Choroid plexus epithelial cell (primary cell): ENCODE results near the gene BRICD5.

Source experiments
- DNase-seq: peaks from one replicate; pipeline ENCODE4 v3.0.0-alpha.2; 2010; ENCODE audit warnings: low read depth
- H3K4me3 ChIP-seq: 2 replicates; pipeline ENCODE4 v1.5.1; 2011; ENCODE audit warnings: low read depth, mild to moderate bottlenecking, control low read depth, low read length, moderate library complexity
- TF ChIP-seq, protein P1 (sequence below): conservative IDR thresholded peaks from 2 replicates; pipeline ENCODE4 v1.5.1; 2011; ENCODE audit warnings: low read depth, mild to moderate bottlenecking, control low read depth, inconsistent platforms, low read length, moderate library complexity

Gene BRICD5

DNA sequence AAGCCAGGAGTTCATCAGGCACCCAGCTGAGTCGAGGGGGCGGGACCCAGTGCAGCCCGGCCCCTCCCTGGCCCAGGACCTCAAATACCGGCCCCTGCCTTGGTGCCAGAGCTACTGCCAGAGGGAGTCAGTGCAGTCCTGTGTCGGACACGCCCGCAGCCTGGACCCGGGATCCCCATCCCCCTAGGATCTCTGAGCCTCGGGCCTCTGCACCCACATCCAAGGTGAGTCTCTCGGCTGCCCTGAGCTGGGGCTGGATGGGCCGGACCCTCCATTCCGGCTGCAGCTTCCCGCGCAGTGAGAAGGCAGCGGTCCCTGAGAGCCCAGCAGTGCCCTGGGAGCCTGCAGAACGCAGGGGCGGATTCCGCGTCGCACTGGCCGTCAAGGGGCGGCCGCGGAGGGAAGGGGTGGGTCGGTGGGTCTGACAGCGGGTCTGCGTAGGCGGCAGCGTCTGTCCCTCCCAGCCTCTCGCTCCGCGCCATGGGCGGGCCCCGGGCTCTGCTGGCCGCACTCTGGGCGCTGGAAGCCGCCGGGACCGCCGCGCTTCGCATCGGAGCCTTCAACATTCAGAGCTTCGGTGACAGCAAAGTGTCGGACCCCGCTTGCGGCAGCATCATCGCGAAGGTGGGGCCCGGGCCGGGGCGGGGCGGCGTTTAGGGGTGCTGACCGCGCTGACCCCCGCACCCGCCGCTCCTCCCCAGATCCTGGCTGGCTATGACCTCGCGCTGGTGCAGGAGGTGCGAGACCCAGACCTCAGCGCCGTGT lies 25.9 kb upstream of the BRICD5 start, which contains the start of gene DNASE1L2:
DNASE1L2 (plus strand) TSS at position 108 of the 765 bp plus-strand sequence; CDS start at position 481, 373 bp downstream.
- peak within 1 kb of the TSS; percentile 26 for H3K4me3 ChIP-seq
- TF ChIP-seq, protein P1, sequence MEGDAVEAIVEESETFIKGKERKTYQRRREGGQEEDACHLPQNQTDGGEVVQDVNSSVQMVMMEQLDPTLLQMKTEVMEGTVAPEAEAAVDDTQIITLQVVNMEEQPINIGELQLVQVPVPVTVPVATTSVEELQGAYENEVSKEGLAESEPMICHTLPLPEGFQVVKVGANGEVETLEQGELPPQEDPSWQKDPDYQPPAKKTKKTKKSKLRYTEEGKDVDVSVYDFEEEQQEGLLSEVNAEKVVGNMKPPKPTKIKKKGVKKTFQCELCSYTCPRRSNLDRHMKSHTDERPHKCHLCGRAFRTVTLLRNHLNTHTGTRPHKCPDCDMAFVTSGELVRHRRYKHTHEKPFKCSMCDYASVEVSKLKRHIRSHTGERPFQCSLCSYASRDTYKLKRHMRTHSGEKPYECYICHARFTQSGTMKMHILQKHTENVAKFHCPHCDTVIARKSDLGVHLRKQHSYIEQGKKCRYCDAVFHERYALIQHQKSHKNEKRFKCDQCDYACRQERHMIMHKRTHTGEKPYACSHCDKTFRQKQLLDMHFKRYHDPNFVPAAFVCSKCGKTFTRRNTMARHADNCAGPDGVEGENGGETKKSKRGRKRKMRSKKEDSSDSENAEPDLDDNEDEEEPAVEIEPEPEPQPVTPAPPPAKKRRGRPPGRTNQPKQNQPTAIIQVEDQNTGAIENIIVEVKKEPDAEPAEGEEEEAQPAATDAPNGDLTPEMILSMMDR, result no peak
- peak; percentile 28 for DNase-seq

DNA sequence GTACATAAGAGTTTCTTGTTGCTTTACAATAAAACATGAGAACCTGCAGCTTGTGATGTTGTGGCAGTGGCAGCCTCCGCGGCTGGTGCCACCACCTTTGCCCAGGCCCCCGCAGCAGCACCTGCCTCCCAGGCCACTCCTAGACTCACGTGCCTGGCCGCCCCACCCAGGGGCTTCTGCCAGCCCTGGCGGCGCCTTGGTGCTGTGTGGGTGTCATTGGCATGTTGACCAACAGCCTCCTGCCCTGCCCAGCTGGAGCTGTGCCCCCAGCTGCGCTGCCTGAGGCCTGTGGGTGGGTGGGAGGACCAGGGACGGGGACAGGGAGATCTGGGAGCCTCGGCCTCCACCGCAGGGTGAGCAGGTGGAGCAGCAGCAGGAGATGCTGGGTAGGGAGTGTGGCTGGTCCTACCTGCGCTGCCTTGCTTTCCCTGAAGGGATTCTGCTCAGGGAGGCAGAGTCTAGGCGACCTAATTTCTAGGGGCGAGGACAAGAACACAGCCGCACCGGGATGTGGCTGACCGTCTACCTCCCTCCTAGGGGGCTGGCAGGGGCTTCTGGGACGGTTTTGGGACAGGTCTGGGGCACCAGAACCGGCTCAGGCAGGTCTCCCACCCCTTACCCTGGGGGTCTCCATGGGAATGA lies 25.2 kb upstream of the BRICD5 start:
- DNase-seq, result no peak
- no peak overlapping the region for H3K4me3 ChIP-seq
- TF ChIP-seq, protein P1, result no peak

DNA sequence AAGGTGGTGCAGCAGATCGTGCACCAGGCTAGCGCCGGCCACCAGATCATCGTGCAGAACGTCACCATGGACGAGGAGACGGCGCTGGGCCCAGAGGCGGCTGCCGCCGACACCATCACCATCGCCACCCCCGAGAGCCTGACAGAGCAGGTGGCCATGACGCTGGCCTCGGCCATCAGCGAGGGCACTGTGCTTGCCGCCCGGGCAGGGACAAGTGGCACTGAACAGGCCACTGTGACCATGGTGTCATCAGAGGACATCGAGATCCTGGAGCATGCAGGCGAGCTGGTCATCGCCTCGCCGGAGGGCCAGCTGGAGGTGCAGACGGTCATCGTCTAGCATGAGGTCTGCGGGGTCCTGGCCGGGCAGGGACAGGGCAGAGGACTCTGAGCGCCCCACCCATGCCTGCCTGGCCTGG lies 24.6 kb upstream of the BRICD5 start:
- TF ChIP-seq, protein P1, result no peak
- no peak overlapping the region for H3K4me3 ChIP-seq
- DNase-seq, result no peak

DNA sequence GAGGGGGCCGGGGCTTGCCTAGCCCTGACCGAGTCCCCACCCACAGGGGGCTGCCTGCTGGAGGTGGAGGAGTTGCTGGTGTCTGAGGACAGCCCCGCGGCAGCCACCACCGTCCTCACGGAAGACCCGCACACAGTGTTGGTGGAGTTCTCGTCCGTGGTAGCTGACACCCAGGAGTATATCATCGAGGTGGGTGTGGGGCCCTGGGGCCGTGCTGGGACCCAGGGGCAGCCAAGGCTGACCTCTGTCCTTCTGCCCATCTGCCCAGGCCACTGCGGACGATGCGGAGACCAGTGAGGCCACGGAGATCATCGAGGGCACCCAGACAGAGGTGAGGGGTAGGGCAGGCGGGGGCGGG lies 24.1 kb upstream of the BRICD5 start:
- H3K4me3 ChIP-seq, result no peak overlapping the region
- TF ChIP-seq, protein P1, result no peak
- DNase-seq, result no peak

DNA sequence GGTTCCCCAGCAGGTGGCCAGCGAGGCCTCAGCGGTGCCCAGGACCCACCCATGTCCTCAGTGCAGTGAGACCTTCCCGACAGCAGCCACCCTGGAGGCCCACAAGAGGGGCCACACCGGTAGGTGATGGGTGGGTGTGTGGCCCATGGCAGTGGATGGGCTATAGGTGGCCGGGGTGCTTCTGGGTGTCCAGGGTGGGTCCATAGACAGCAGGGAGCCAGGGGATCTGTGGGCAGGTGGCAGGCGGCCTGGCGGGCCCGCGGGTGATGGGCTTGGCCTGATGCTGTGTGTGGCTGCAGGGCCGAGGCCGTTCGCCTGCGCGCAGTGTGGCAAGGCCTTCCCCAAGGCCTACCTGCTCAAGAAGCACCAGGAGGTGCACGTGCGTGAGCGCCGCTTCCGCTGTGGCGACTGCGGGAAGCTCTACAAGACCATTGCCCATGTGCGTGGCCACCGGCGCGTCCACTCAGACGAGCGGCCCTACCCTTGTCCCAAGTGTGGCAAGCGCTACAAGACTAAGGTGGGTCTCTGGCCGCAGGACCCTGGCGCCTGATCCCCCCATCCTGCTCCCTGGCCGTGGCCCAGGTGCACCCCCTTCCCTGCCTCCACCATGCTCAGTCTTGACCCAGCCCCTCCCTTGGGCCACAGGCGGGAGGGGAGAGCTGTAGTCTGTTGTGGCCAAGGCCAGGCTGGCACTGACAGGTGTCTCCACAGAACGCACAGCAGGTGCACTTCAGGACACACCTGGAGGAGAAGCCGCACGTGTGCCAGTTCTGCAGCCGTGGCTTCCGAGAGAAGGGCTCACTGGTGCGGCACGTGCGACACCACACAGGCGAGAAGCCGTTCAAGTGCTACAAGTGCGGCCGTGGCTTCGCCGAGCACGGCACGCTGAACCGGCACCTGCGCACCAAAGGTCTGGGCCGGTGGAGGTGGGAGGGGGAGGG lies 23.5 kb upstream of the BRICD5 start:
- no peak overlapping the region for H3K4me3 ChIP-seq
- TF ChIP-seq, protein P1, result no peak
- no peak for DNase-seq

DNA sequence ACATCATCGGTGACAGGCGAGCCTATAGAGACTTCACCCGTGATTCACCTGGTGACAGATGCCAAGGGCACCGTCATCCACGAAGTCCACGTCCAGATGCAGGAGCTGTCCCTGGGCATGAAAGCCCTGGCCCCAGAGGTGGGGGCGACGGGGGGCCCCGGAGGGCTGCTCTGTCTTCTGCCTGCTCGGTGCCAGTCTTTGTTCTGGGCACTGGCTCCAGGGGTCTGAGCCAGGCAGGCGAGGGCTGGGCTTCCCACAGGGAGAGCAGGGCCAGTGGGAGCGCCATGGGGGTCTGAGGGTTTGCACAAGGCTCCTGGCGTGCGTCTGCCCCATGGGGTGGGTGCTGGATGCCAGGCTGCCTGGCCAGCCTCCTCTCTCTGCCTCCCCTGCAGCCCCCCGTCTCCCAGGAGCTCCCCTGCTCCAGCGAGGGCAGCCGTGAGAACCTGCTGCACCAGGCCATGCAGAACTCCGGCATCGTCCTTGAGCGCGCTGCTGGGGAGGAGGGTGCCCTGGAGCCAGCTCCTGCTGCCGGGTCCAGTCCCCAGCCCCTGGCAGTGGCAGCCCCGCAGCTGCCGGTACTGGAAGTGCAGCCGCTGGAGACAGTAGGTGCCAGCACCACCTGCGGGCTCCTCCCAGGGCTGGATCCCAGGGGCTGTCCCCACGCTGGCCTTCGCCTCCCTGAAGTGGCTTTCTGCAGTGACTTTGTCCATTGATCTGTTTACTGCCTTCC lies 22.5 kb upstream of the BRICD5 start:
- DNase-seq, result no peak
- no peak overlapping the region for H3K4me3 ChIP-seq
- TF ChIP-seq, protein P1, result no peak
